Thyroid gland (tissue), 4 donors: ENCODE data around the gene RIPOR1.

Source experiments
- CTCF ChIP-seq, 6 experiments: fragments of 200-600 bp in 3 of 6; fragments of 450-650 bp in 3 of 6; sonication (generic) in 3 of 6; IDR thresholded peaks; one replicate each; pipeline ENCODE4 v1.5.1; 2016 to 2019; ENCODE audit warnings: antibody characterized with exemption in 6 of 6, mild to moderate bottlenecking in 2 of 6, inconsistent platforms in 1 of 6, moderate library complexity in 1 of 6
- POLR2A ChIP-seq, 2 donors: fragments of 450-650 bp; IDR thresholded peaks; one replicate each; pipeline ENCODE4 v1.6.1; 2017; ENCODE audit warnings: antibody characterized with exemption in 2 of 2, mild to moderate bottlenecking in 2 of 2, moderate library complexity in 1 of 2

GRCh38 chr16:67551972-67552371 is 23.3 kb downstream of the RIPOR1 start:
- no peak for TF ChIP-seq CTCF (IDR thresholded peaks at IDR 0.05)
- TF ChIP-seq POLR2A (IDR thresholded peaks at IDR 0.05) = no peak
